HG02938 (cell line): Measurements from ENCODE around the gene SEPTIN7.

Experiments
- ATAC-seq: cut with Tn5 transposase; IDR thresholded peaks from one replicate; pipeline ENCODE4 v1.9.1; 2021; ENCODE audit warnings: mild to moderate bottlenecking, moderate library complexity; ENCODE audit not compliant: unreplicated experiment

Gene SEPTIN7

DNA sequence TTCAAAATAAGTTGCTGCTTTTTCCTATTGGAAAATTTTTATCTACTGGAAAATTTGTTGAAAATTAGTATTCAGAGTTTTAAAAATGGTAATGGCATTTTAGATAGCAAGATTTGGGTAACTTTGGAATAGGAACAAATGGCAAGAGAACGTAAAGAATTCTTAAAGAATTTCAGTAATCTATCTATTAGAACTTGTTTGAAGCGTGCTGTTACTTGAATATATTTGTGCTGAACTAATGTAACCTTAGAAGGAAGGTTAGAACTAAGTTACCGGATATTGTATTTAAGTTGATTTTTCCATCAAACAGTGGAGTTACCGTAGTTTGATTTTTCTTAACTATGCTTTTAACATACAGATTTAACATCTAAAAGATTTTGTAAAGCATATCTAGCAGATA lies 25.9 kb downstream of the SEPTIN7 start:
- no peak for ATAC-seq

DNA sequence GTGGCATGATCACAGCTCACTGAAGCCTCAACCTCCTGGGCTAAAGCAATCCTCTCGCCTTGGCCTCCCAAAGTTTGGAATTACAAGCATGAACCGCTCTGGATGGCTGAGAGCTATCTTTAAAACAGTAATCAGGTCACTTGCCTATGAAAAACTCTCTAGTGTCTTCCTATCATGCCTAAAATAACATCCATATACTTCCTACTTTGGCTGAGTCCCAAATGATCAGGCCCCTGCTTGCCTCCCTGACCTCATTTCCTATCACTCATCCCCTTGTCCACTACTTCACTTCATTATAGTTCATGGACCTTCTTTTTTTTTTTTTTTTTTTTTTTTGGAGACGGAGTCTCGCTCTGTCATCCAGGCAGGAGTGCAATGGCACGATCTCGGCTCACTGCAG lies 28.0 kb downstream of the SEPTIN7 start:
- ATAC-seq = no peak

DNA sequence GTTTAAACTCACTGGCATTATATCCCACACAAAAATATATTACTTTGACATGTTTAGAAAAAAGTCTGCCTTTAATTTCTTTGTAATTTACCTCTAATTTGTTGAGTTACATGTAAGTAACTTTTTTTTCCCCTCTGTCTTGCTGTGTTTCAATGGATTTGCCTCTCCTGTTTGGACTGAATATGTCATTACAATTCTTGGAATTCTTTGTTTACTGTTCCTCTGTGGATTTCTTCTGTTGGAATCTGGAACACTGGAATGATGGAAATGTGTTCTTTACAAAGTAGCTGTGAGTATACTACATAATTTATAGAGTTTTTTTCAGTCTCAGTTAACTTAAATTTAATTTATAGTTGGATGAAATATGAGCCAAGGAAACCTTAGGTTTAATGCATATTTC lies 30.4 kb downstream of the SEPTIN7 start:
- ATAC-seq = no peak

DNA sequence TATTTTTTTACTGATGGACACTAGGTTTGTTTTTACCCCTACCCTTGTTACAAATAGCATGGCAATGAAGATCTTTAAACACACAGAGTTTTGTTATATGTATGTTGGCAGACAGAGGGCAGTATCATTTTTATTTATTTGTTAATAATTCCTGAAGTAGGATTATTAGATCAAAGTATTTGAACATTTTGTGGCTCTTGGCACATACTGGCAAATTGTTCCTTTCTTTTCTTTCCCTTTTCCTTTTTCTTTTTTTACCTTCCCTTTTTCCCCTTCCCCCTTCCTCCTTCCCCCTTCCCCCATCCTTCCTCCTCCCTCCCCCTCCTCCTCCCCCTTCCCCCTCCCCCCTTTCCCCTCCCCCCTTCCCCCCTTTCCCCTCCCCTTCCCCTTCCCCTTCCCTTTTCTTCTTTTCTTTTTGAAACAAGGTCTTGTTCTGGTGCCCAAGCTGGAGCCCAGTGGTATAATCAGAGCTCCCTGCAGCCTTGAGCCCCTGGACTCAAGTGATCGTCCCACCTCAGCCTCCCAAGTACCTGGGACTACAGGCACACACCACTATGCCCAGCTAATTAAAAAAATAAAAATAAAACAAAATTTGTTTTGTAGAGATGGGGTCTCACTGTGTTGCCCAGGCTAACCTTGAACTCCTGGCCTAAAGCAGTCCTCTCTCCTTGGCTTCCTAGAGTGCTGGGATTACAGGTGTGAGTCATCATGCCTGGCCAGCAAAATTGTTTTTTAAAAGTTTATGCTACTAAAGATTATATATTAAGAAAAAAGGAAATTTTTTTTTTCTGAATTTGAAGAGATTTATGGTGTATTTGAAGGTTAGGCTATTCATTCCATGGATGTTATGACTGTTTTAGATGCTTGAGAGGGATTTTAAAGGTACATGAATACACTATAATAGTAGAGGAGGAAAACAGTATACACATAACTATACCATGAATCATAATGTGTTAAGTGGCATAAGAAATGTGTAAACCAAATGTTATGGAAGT lies 39.3 kb downstream of the SEPTIN7 start:
- no peak for ATAC-seq

DNA sequence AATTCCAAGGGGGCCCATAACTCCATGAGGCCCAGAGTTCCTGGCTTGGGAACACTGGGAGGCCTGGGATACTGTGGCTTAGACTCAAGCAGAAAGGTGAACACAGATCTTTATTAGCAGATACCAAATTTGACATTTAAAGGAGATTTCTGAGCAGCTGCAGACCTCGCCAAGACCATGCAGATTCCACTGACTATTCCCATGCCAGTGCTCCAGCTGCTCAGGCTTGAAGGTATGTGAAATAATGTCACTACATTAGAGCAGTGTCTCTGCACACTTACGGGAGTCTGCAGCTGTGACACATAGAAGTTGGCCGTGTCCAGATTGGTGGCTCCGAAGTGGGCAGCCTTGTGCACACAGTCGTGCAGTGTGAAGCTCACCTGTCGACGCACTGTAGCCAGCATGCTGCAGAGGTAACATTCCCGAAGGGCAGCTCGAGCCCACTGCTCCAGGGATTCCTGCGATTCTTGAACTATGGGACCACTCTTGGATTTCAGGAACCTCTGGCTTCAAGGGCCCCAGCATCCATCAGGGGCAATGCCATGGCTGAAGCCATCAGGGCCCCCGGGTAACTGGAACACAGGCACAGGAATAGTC lies 46.1 kb downstream of the SEPTIN7 start:
- no peak for ATAC-seq

DNA sequence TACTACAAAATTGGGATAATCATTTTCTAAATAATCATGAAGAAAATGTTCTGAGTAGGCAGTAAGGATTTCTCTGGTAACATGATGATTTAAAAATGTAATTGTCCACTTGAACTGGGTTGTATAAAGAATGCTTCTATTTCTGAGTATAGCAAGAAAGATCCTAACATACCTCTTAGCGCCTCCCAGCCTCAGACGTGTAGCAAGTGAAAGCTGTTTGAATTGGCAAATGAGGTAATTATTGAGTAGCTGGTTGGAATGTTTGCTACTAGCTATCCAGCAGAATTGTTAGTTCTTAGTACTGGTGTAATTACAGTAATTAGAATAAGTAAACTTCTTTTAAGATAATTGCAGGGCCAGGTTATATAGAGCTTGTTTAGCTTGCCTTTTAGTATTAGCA lies 47.9 kb downstream of the SEPTIN7 start:
- no peak for ATAC-seq

DNA sequence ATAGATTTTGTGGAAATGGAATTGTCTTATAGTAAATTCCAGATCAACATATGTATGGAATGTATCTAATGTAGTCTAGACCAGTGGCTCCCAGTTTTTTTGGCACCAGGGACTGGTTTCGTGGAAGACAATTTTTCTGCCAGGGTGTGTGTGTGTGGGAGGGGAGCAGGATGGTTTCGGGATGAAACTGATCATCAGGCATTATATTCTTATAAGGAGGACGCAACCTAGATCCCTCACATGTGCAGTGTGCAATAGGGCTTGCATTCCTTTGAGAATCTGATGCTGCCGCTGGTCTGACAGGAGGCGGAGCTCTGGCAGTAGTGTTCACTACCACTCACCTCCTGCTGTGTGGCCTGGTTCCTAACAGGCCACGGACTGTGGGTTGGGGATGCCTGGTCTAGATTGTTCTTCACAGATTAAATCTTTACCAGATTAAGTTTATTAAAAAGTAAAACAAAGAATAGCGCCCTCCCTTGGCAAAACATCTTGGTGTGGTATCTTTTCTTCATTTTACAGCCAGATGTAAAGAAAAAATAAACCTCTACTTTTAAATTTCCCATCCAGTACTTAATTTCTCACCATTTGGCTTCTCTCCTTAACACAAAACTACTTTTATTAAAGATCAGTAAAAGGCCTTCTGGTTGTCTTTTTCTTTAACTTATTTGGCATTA lies 48.4 kb downstream of the SEPTIN7 start:
- no peak for ATAC-seq

DNA sequence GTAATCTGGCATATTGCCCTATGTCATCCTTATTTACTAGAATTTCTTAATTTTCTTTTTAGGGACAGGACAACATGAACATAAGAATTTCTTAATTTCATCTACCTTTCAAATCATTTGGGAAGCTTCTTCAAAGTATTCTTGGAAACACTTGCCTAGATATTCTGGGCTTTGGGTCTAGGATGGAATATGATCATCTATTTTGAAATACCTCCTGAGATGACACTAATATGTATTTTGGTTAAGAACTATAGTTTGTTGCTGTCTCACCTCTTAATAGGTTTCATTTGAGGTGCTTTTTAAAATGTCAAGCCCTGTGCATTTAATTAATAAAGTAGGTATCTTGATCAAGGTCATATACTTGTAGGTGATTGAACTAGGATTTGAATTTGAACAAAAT lies 49.1 kb downstream of the SEPTIN7 start:
- ATAC-seq = no peak
